HUES48 (cell line): ENCODE results near the gene ATRAID.
"Not testable (repeated sequence)": the region's sequence is repeated elsewhere in the genome, so short reads cannot be mapped to it uniquely, and the experiment has no call there.

Experiments used
- H3K27ac ChIP-seq: one replicate; pipeline ENCODE4 v1.7.0; 2013; ENCODE audit warnings: low read depth, low read length, inconsistent platforms
- H3K27me3 ChIP-seq: 2 replicates; pipeline ENCODE4 v1.6.1; 2013; ENCODE audit warnings: mild to moderate bottlenecking, low read length; ENCODE audit not compliant: control insufficient read depth, insufficient read depth
- H3K36me3 ChIP-seq: 2 replicates; pipeline ENCODE4 v1.6.1; 2013; ENCODE audit warnings: low read length; ENCODE audit not compliant: control insufficient read depth, insufficient read depth
- H3K4me1 ChIP-seq: 2 replicates; pipeline ENCODE4 v1.6.1; 2013; ENCODE audit warnings: mild to moderate bottlenecking, low read length; ENCODE audit not compliant: control insufficient read depth, insufficient read depth
- H3K4me3 ChIP-seq: 2 replicates; pipeline ENCODE4 v1.5.1; 2013; ENCODE audit warnings: mild to moderate bottlenecking, low read depth, low read length
- H3K9ac ChIP-seq: 2 replicates; pipeline ENCODE4 v1.6.1; 2013; ENCODE audit warnings: mild to moderate bottlenecking, low read depth, low read length, moderate library complexity
- H3K9me3 ChIP-seq: 2 replicates; pipeline ENCODE4 v1.6.1; 2013; ENCODE audit warnings: low read length; ENCODE audit not compliant: control insufficient read depth, insufficient read depth

ATRAID gene

GRCh38 chr2:27198068-27198467 is 13.8 kb upstream of the ATRAID start:
- not testable (repeated sequence) for H3K4me1 ChIP-seq, H3K27ac ChIP-seq, H3K4me3 ChIP-seq, H3K27me3 ChIP-seq, H3K9me3 ChIP-seq, H3K9ac ChIP-seq
- H3K36me3 ChIP-seq = peaks cover 38% of the 10 kb centered on the region

GRCh38 chr2:27198627-27199026 is 13.2 kb upstream of the ATRAID start:
- Histone ChIP-seq H3K4me3 (no peak overlapping the region), H3K27me3 (no peaks in the 10 kb centered on the region), H3K36me3 (peaks cover 43% of the 10 kb centered on the region), H3K9me3 (no peaks in the 10 kb centered on the region), H3K4me1 (no peaks in the 10 kb centered on the region), H3K9ac (no peak overlapping the region), H3K27ac (no peak overlapping the region)

- no peaks in the 10 kb centered on the region for H3K4me1 ChIP-seq
- H3K4me3 ChIP-seq = no peak overlapping the region
- H3K27me3 ChIP-seq = no peaks in the 10 kb centered on the region
- no peak overlapping the region for H3K9ac ChIP-seq
- H3K27ac ChIP-seq = no peak overlapping the region
- no peaks in the 10 kb centered on the region for H3K9me3 ChIP-seq
- H3K36me3 ChIP-seq = peaks cover 50% of the 10 kb centered on the region
These were observed 12.6 kb upstream of the ATRAID start for GRCh38 chr2:27199241-27199640.

GRCh38 chr2:27201675-27202074 is 10.2 kb upstream of the ATRAID start:
- no peaks in the 10 kb centered on the region for H3K4me1 ChIP-seq
- H3K27me3 ChIP-seq = no peaks in the 10 kb centered on the region
- no peak overlapping the region for H3K9ac ChIP-seq
- H3K9me3 ChIP-seq = no peaks in the 10 kb centered on the region
- H3K36me3 ChIP-seq = peaks cover 74% of the 10 kb centered on the region
- H3K27ac ChIP-seq = no peak overlapping the region
- no peak overlapping the region for H3K4me3 ChIP-seq

GRCh38 chr2:27202854-27203253 is 9.0 kb upstream of the ATRAID start:
- Histone ChIP-seq H3K27me3 (no peaks in the 10 kb centered on the region), H3K9ac (no peak overlapping the region), H3K9me3 (no peaks in the 10 kb centered on the region), H3K4me1 (no peaks in the 10 kb centered on the region), H3K27ac (no peak overlapping the region), H3K4me3 (no peak overlapping the region), H3K36me3 (peaks cover 86% of the 10 kb centered on the region)

- Histone ChIP-seq H3K4me1 (no peaks in the 10 kb centered on the region), H3K9ac (no peak overlapping the region), H3K27me3 (no peaks in the 10 kb centered on the region), H3K27ac (no peak overlapping the region), H3K9me3 (no peaks in the 10 kb centered on the region), H3K4me3 (no peak overlapping the region), H3K36me3 (peaks cover 95% of the 10 kb centered on the region)
These were observed 8.1 kb upstream of the ATRAID start for GRCh38 chr2:27203741-27204140.

GRCh38 chr2:27204566-27204965 is 7.3 kb upstream of the ATRAID start:
- no peaks in the 10 kb centered on the region for H3K4me1 ChIP-seq
- H3K27ac ChIP-seq = no peak overlapping the region
- H3K9ac ChIP-seq = no peak overlapping the region
- no peaks in the 10 kb centered on the region for H3K27me3 ChIP-seq
- H3K9me3 ChIP-seq = no peaks in the 10 kb centered on the region
- peaks cover 99% of the 10 kb centered on the region for H3K36me3 ChIP-seq
- no peak overlapping the region for H3K4me3 ChIP-seq

GRCh38 chr2:27205206-27205605 is 6.6 kb upstream of the ATRAID start:
- Histone ChIP-seq H3K36me3 (peaks cover 98% of the 10 kb centered on the region), H3K4me1 (no peaks in the 10 kb centered on the region), H3K9me3 (no peaks in the 10 kb centered on the region)

GRCh38 chr2:27206346-27206745 is 5.5 kb upstream of the ATRAID start:
- H3K9ac ChIP-seq = no peak overlapping the region
- H3K36me3 ChIP-seq = peaks cover 88% of the 10 kb centered on the region
- no peak overlapping the region for H3K27ac ChIP-seq
- H3K4me1 ChIP-seq = no peaks in the 10 kb centered on the region
- H3K9me3 ChIP-seq = no peaks in the 10 kb centered on the region
- no peak overlapping the region for H3K4me3 ChIP-seq
- H3K27me3 ChIP-seq = no peaks in the 10 kb centered on the region

More at GRCh38 chr2:27205206-27205605, 6.6 kb upstream of the ATRAID start:
- Histone ChIP-seq H3K27me3 (no peaks in the 10 kb centered on the region), H3K4me3 (no peak overlapping the region), H3K9ac (no peak overlapping the region), H3K27ac (no peak overlapping the region)

GRCh38 chr2:27208486-27209050 is 3.3 kb upstream of the ATRAID start:
- Histone ChIP-seq H3K36me3 (peaks cover 70% of the 10 kb centered on the region), H3K27ac (peak overlapping the region; percentile 16), H3K4me3 (no peak overlapping the region)

GRCh38 chr2:27209621-27210401 is 2.0 kb upstream of the ATRAID start:
- Histone ChIP-seq H3K4me3 (no peak overlapping the region), H3K9ac (no peak overlapping the region), H3K27ac (no peak overlapping the region), H3K4me1 (peaks cover 6% of the 10 kb centered on the region; the same call in 1 of the 2 replicates), H3K36me3 (peaks cover 64% of the 10 kb centered on the region), H3K9me3 (no peaks in the 10 kb centered on the region), H3K27me3 (no peaks in the 10 kb centered on the region)

More at GRCh38 chr2:27208486-27209050, 3.3 kb upstream of the ATRAID start:
- Histone ChIP-seq H3K27me3 (no peaks in the 10 kb centered on the region), H3K9me3 (no peaks in the 10 kb centered on the region), H3K9ac (no peak overlapping the region), H3K4me1 (peaks cover 6% of the 10 kb centered on the region; the same call in 1 of the 2 replicates)
